ENCODE results near the gene DOK3. TPM values are rescaled to one million over a fixed set of nuclear protein-coding genes. Genes with fewer than 3 reads are reported as not detected.

The DOK3 gene
- total RNA-seq, 1 donor = 0.99 TPM

- DNase-seq (ENCODE audit: low read depth) = peak; percentile 84
- TF ChIP-seq CTCF (IDR thresholded peaks at IDR 0.05; ENCODE audit: insufficient read depth, low read length) = peak; percentile 64
- peak overlapping the region; percentile 39 for H3K4me3 ChIP-seq (ENCODE audit: low read depth, low read length)
Observed at GRCh38 chr5:177454397-177455035, 55.1 kb downstream of the DOK3 start.

- DNase-seq (ENCODE audit: low read depth) = peak; percentile 32
- no peak overlapping the region for H3K4me3 ChIP-seq (ENCODE audit: low read depth, low read length)
- no peak for TF ChIP-seq CTCF (IDR thresholded peaks at IDR 0.05; ENCODE audit: insufficient read depth, low read length)
Observed at GRCh38 chr5:177453852-177454396, 55.7 kb downstream of the DOK3 start.

- peak; percentile 3 for TF ChIP-seq CTCF (IDR thresholded peaks at IDR 0.05; ENCODE audit: insufficient read depth, low read length)
- no peak overlapping the region for H3K4me3 ChIP-seq (ENCODE audit: low read depth, low read length)
- DNase-seq (ENCODE audit: low read depth) = no peak
Observed at GRCh38 chr5:177452688-177453638, 56.7 kb downstream of the DOK3 start.

Other genes starting within 250 kb of the DOK3 start
- gene RAB24, start 206.1 kb downstream of the DOK3 start, total RNA-seq (ENCODE audit: low replicate concordance) = 11.6 and 104 TPM in 2 replicates
- gene PRELID1, start 206.0 kb downstream of the DOK3 start, total RNA-seq (ENCODE audit: low replicate concordance) = 118 and 120 TPM in 2 replicates
- gene MXD3, start 197.9 kb downstream of the DOK3 start, total RNA-seq (ENCODE audit: low replicate concordance) = 2.6 and 17.5 TPM in 2 replicates
- 116 and 190 TPM in 2 replicates for gene LMAN2, start 158.2 kb downstream of the DOK3 start, total RNA-seq (ENCODE audit: low replicate concordance)
- 3.1 and 28.9 TPM in 2 replicates for gene RGS14, start 151.9 kb downstream of the DOK3 start, total RNA-seq (ENCODE audit: low replicate concordance)
- gene SLC34A1, start 125.4 kb downstream of the DOK3 start, total RNA-seq (ENCODE audit: low replicate concordance) = not detected in 2 replicates
- gene PFN3, start 109.2 kb downstream of the DOK3 start, total RNA-seq (ENCODE audit: low replicate concordance) = not detected in 2 replicates
- 0.27 and 1.4 TPM in 2 replicates for gene F12, start 100.3 kb downstream of the DOK3 start, total RNA-seq (ENCODE audit: low replicate concordance)
- 9.3 and 15.7 TPM in 2 replicates for gene GRK6, start 83.2 kb downstream of the DOK3 start, total RNA-seq (ENCODE audit: low replicate concordance)
- gene PRR7, start 63.0 kb downstream of the DOK3 start, total RNA-seq (ENCODE audit: low replicate concordance) = 2.2 and 8.8 TPM in 2 replicates
- 151 and 188 TPM in 2 replicates for gene DBN1, start 36.2 kb downstream of the DOK3 start, total RNA-seq (ENCODE audit: low replicate concordance)
- 13.7 and 91.4 TPM in 2 replicates for gene PDLIM7, start 12.2 kb downstream of the DOK3 start, total RNA-seq (ENCODE audit: low replicate concordance)
- 58.5 and 138 TPM in 2 replicates for gene DDX41, start 7.1 kb upstream of the DOK3 start, total RNA-seq (ENCODE audit: low replicate concordance)
- 13.7 and 20.2 TPM in 2 replicates for gene FAM193B, start 44.7 kb upstream of the DOK3 start, total RNA-seq (ENCODE audit: low replicate concordance)
- gene TMED9, start 82.4 kb upstream of the DOK3 start, total RNA-seq (ENCODE audit: low replicate concordance) = 40.9 and 90.7 TPM in 2 replicates
- 16.8 and 21.5 TPM in 2 replicates for gene B4GALT7, start 90.3 kb upstream of the DOK3 start, total RNA-seq (ENCODE audit: low replicate concordance)